Neural cell (in vitro differentiated cells): ENCODE results near the gene TMEM125. TPM values are rescaled to one million over a fixed set of nuclear protein-coding genes. Genes with fewer than 3 reads are reported as not detected.

Source experiments
- H2AFZ ChIP-seq: fragments of 200-600, 300-800 bp; sonication (generic), shearing (Covaris generic); 2 replicates; pipeline ENCODE4 v1.6.0; 2014; ENCODE audit warnings: low read depth, mild to moderate bottlenecking, antibody characterized with exemption, low read length, moderate library complexity
- H3F3A ChIP-seq: fragments of 200-600 bp; shearing (Covaris generic); 2 replicates; pipeline ENCODE4 v1.6.1; 2016; ENCODE audit warnings: mild to moderate bottlenecking, moderate library complexity, mixed read lengths, antibody characterized with exemption, low read length; ENCODE audit not compliant: insufficient read depth, poor library complexity, severe bottlenecking
- H3K27ac ChIP-seq: fragments of 200-600, 300-800 bp; sonication (generic), shearing (Covaris generic); 2 replicates; pipeline ENCODE4 v1.5.1; 2014; ENCODE audit warnings: mild to moderate bottlenecking, low read length, moderate library complexity
- H3K27me3 ChIP-seq: fragments of 300-800, 200-600 bp; sonication (generic), shearing (Covaris generic); 2 replicates; pipeline ENCODE4 v1.6.0; 2014; ENCODE audit warnings: mild to moderate bottlenecking, low read depth, low read length, moderate library complexity; ENCODE audit not compliant: insufficient read depth
- H3K36me3 ChIP-seq: fragments of 300-800, 200-600 bp; sonication (generic), shearing (Covaris generic); 2 replicates; pipeline ENCODE4 v1.5.1; 2014; ENCODE audit warnings: mild to moderate bottlenecking, antibody characterized with exemption, low read length, moderate library complexity; ENCODE audit not compliant: insufficient read depth
- H3K4me2 ChIP-seq: fragments of 300-800, 200-600 bp; sonication (generic), shearing (Covaris generic); 2 replicates; pipeline ENCODE4 v1.6.0; 2014; ENCODE audit warnings: mild to moderate bottlenecking, low read length
- H3K4me3 ChIP-seq: fragments of 300-800, 200-600 bp; sonication (generic), shearing (Covaris generic); 2 replicates; pipeline ENCODE4 v1.5.1; 2014; ENCODE audit warnings: mild to moderate bottlenecking, low read length, moderate library complexity
- H3K79me2 ChIP-seq: fragments of 200-600 bp; shearing (Covaris generic); replicated peaks from 2 replicates; pipeline ENCODE4 v1.6.0; 2014; ENCODE audit warnings: mild to moderate bottlenecking, low read length, moderate library complexity; ENCODE audit not compliant: insufficient read depth
- H3K9ac ChIP-seq: fragments of 300-800, 200-600 bp; sonication (generic), shearing (Covaris generic); 2 replicates; pipeline ENCODE4 v1.6.1; 2016; ENCODE audit warnings: mild to moderate bottlenecking, low read length, mixed read lengths
- H3K9me2 ChIP-seq: fragments of 200-600 bp; shearing (Covaris generic); 2 replicates; pipeline ENCODE4 v1.6.1; 2016; ENCODE audit warnings: mild to moderate bottlenecking, low read length, mixed read lengths; ENCODE audit not compliant: insufficient read depth
- H3K9me3 ChIP-seq: fragments of 200-600, 300-800 bp; sonication (generic), shearing (Covaris generic); 2 replicates; pipeline ENCODE4 v1.6.1; 2016; ENCODE audit warnings: mild to moderate bottlenecking, mixed run types, low read length, moderate library complexity, mixed read lengths
- H4K20me1 ChIP-seq: fragments of 200-600 bp; shearing (Covaris generic); 2 replicates; pipeline ENCODE4 v1.6.1; 2016; ENCODE audit warnings: mild to moderate bottlenecking, mixed run types; ENCODE audit not compliant: insufficient read depth
- CTCF ChIP-seq: fragments of 450-650 bp; IDR thresholded peaks from 2 replicates; pipeline ENCODE4 v1.5.1; 2014; ENCODE audit warnings: antibody characterized with exemption, mild to moderate bottlenecking, moderate library complexity; ENCODE audit not compliant: poor library complexity, severe bottlenecking
- EP300 ChIP-seq: fragments of 450-650 bp; conservative IDR thresholded peaks from 2 replicates; pipeline ENCODE4 v1.6.1; 2014; ENCODE audit warnings: antibody characterized with exemption, mild to moderate bottlenecking, moderate library complexity; ENCODE audit not compliant: poor library complexity, severe bottlenecking
- EZH2 ChIP-seq: fragments of 200-600, 300-800 bp; shearing (Covaris generic), sonication (generic); IDR thresholded peaks from 2 replicates; pipeline ENCODE4 v1.6.1; 2014; ENCODE audit warnings: antibody characterized with exemption, low read length, borderline replicate concordance, mild to moderate bottlenecking; ENCODE audit not compliant: insufficient read depth, poor library complexity, severe bottlenecking
- MXI1 ChIP-seq: fragments of 450-650 bp; conservative IDR thresholded peaks from 2 replicates; pipeline ENCODE4 v1.6.1; 2014; ENCODE audit warnings: antibody characterized with exemption, mild to moderate bottlenecking; ENCODE audit not compliant: poor library complexity, severe bottlenecking
- POLR2AphosphoS5 ChIP-seq: IDR thresholded peaks from 2 replicates; pipeline ENCODE4 v1.6.1; 2012
- RAD21 ChIP-seq: fragments of 450-650 bp; conservative IDR thresholded peaks from 2 replicates; pipeline ENCODE4 v1.6.1; 2014; ENCODE audit warnings: antibody characterized with exemption, mild to moderate bottlenecking, moderate library complexity
- REST ChIP-seq: IDR thresholded peaks from 2 replicates; pipeline ENCODE4 v1.6.1; 2012; ENCODE audit warnings: borderline replicate concordance
- SMC3 ChIP-seq: fragments of 450-650 bp; conservative IDR thresholded peaks from 2 replicates; pipeline ENCODE4 v1.6.1; 2014; ENCODE audit warnings: antibody characterized with exemption, mild to moderate bottlenecking, moderate library complexity; ENCODE audit not compliant: poor library complexity
- TAF1 ChIP-seq: IDR thresholded peaks from 2 replicates; pipeline ENCODE4 v1.6.1; 2012; ENCODE audit warnings: low read depth
- polyA plus RNA-seq: library from polyadenylated mRNA; depleted of rRNA; stranded (reverse); fragments of >200 nt; gene quantifications from 2 replicates; pipeline ENCODE4 v1.2.3, GENCODE V29; 2014

TMEM125 gene
- polyA plus RNA-seq, 1 donor from 2014 or later = not detected

GRCh38 chr1:43322506-43322905 lies 52.7 kb downstream of the TMEM125 start:
- no peaks in the 10 kb centered on the region for H3K27me3 ChIP-seq
- no peaks in the 10 kb centered on the region for H3K9me3 ChIP-seq
- no peaks in the 10 kb centered on the region for H4K20me1 ChIP-seq
- H3K4me2 ChIP-seq = no peak overlapping the region
- H3K9me2 ChIP-seq = no peaks in the 10 kb centered on the region
- no peak overlapping the region for H2AFZ ChIP-seq
- H3K9ac ChIP-seq = no peak overlapping the region
- no peaks in the 10 kb centered on the region for H3F3A ChIP-seq
- no peak overlapping the region for H3K4me3 ChIP-seq
- no peaks in the 10 kb centered on the region for H3K79me2 ChIP-seq
- TF ChIP-seq POLR2AphosphoS5 = no peak
- TF ChIP-seq EZH2 = no peak
- TF ChIP-seq REST = no peak
- TF ChIP-seq SMC3 = no peak
- no peak for TF ChIP-seq EP300
- no peak for TF ChIP-seq MXI1
- no peak for TF ChIP-seq CTCF
- no peak for TF ChIP-seq RAD21
- TF ChIP-seq TAF1 = no peak
- H3K27ac ChIP-seq = no peak overlapping the region
- no peaks in the 10 kb centered on the region for H3K36me3 ChIP-seq

Other genes with a start within 250 kb of the TMEM125 start
- gene EBNA1BP2, start 97.7 kb upstream of the TMEM125 start, polyA plus RNA-seq = 100 and 102 TPM in 2 replicates
- gene CFAP57, start 97.7 kb upstream of the TMEM125 start, polyA plus RNA-seq = 0.17 and 0.30 TPM in 2 replicates
- gene C1orf210, start 15.6 kb downstream of the TMEM125 start, polyA plus RNA-seq = not detected in 2 replicates
- not detected in 2 replicates for gene TIE1, start 31.0 kb downstream of the TMEM125 start, polyA plus RNA-seq
- gene MPL, start 67.8 kb downstream of the TMEM125 start, polyA plus RNA-seq = not detected in 2 replicates
- gene CDC20, start 89.0 kb downstream of the TMEM125 start, polyA plus RNA-seq = 2.8 and 5.7 TPM in 2 replicates
- gene ELOVL1, start 98.0 kb downstream of the TMEM125 start, polyA plus RNA-seq = 11.9 and 12.9 TPM in 2 replicates
- gene MED8, start 119.8 kb downstream of the TMEM125 start, polyA plus RNA-seq = 59.2 and 72.7 TPM in 2 replicates
- 6.6 and 6.7 TPM in 2 replicates for gene SZT2, start 119.9 kb downstream of the TMEM125 start, polyA plus RNA-seq
- 14.8 and 20.2 TPM in 2 replicates for gene HYI, start 183.9 kb downstream of the TMEM125 start, polyA plus RNA-seq